Testis (tissue), 3 donors: ENCODE measurements around the gene PLA2G2D. TPM values are rescaled to one million over a fixed set of nuclear protein-coding genes. Genes with fewer than 3 reads are reported as not detected.

ENCODE experiments used
- DNase-seq: peaks from one replicate; pipeline ENCODE4 v3.0.0-alpha.2; 2019
- H3K27ac ChIP-seq, 2 donors: fragments of 200-600 bp; sonication (generic); one replicate each; pipeline ENCODE4 v1.5.1; 2019
- H3K27me3 ChIP-seq: fragments of 200-600 bp; sonication (generic); one replicate; pipeline ENCODE4 v1.5.1; 2019
- H3K36me3 ChIP-seq: fragments of 200-600 bp; sonication (generic); one replicate; pipeline ENCODE4 v1.5.1; 2017; ENCODE audit warnings: low read depth; ENCODE audit errors: missing control alignments
- H3K4me1 ChIP-seq: fragments of 200-600 bp; sonication (generic); one replicate; pipeline ENCODE4 v1.5.1; 2019
- H3K4me3 ChIP-seq, 2 donors: fragments of 200-600 bp; sonication (generic); one replicate each; pipeline ENCODE4 v1.5.1; 2017 to 2019
- H3K9me3 ChIP-seq: fragments of 200-600 bp; sonication (generic); one replicate; pipeline ENCODE4 v1.5.1; 2017
- CTCF ChIP-seq, 3 experiments: fragments of 450-650 bp in 2 of 3; fragments of 200-600 bp in 1 of 3; sonication (generic) in 1 of 3; IDR thresholded peaks; one replicate each; pipeline ENCODE4 v1.5.1; 2016 to 2019; ENCODE audit warnings: antibody characterized with exemption in 3 of 3, mild to moderate bottlenecking in 2 of 3, moderate library complexity in 1 of 3
- POLR2A ChIP-seq: fragments of 450-650 bp; IDR thresholded peaks from one replicate; pipeline ENCODE4 v1.6.1; 2017; ENCODE audit warnings: antibody characterized with exemption, mild to moderate bottlenecking, moderate library complexity
- WGBS, 2 donors: methylation state at CpG; one replicate each; pipeline ENCODE4 v1.1.5; 2018; 5-methylcytosine and 5-hydroxymethylcytosine counted together
- intact Hi-C: fragments of 100-400 bp; cut with DNase I; formaldehyde crosslinking; loops from one replicate; pipeline ENCODE4 v1.15.1; 2023; ENCODE audit warnings: low total_unique reads
- polyA plus RNA-seq: library from polyadenylated mRNA; stranded (reverse); fragments of 350-450 nt; fragmentation: Illumina TruSeq; extraction: RNeasy Lipid Tissue Mini Kit (QIAGEN cat#74804); gene quantifications from one replicate; pipeline ENCODE4 v1.2.3, GENCODE V29; 2014; ENCODE audit warnings: low read depth, low replicate concordance; ENCODE audit not compliant: insufficient read depth
- total RNA-seq, 2 donors: library from RNA; depleted of rRNA; stranded (reverse); fragments of >200 nt; gene quantifications; one replicate each; pipeline ENCODE4 v1.2.3, GENCODE V29; 2016

PLA2G2D gene
- total and polyA plus RNA-seq, 3 donors from 2014 or later, result 0.16 to 3.7 TPM; not detected in 1

- no peaks in the 10 kb centered on the region for H3K27me3 ChIP-seq
- 86 to 90% methylated on average over 7 to 10 of the region's 10 CpGs for WGBS, 2 donors
- no peaks in the 10 kb centered on the region for H3K36me3 ChIP-seq
- no peak overlapping the region for H3K4me3 ChIP-seq
- intact Hi-C loops, result no loop called here
- H3K4me1 ChIP-seq, result no peaks in the 10 kb centered on the region
- H3K27ac ChIP-seq, result no peak overlapping the region
- TF ChIP-seq CTCF (IDR thresholded peaks at IDR 0.05) (no peak), POLR2A (no peak)
- no peaks in the 10 kb centered on the region for H3K9me3 ChIP-seq
- no peak for DNase-seq
These were observed 36.0 kb downstream of the PLA2G2D start for GRCh38 chr1:20083178-20083944.

DNA sequence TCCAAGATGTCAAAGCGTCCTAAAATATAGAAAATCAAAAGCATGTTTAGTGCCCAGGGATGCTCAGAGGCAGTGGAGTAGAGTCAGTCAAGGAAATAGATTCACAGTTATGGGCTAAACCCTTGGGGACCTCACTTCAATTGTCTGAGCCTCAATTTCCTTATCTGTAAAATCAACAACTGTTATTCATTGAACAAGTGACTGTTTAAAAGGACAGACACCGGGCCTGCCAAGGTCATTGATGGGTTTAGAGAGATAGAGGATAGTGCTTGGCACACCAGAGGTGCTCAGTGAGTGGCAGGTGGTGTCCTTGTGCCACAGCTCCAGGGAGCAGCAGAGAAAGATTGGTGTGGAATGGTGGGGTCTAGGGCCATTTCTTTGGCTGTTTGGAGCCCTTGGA lies 36.6 kb downstream of the PLA2G2D start:
- H3K36me3 ChIP-seq, result no peaks in the 10 kb centered on the region
- TF ChIP-seq POLR2A (no peak), CTCF (IDR thresholded peaks at IDR 0.05) (no peak)
- no peak overlapping the region for H3K4me3 ChIP-seq
- no peak overlapping the region for H3K27ac ChIP-seq
- no peaks in the 10 kb centered on the region for H3K4me1 ChIP-seq
- intact Hi-C loops, result no loop called here
- H3K9me3 ChIP-seq, result no peaks in the 10 kb centered on the region
- no peaks in the 10 kb centered on the region for H3K27me3 ChIP-seq
- no peak for DNase-seq
- 73 to 74% methylated on average over 2 of the region's 2 CpGs for WGBS, 2 donors

GRCh38 chr1:20081353-20081810 lies 38.0 kb downstream of the PLA2G2D start:
- no peak for DNase-seq
- Histone ChIP-seq H3K27ac (no peak overlapping the region), H3K27me3 (no peaks in the 10 kb centered on the region), H3K4me1 (no peaks in the 10 kb centered on the region), H3K9me3 (no peaks in the 10 kb centered on the region), H3K36me3 (no peaks in the 10 kb centered on the region), H3K4me3 (no peak overlapping the region)
- TF ChIP-seq POLR2A, result no peak
- intact Hi-C loops, result no loop called here
- 79 to 86% methylated on average over 8 of the region's 8 CpGs for WGBS, 2 donors

DNA sequence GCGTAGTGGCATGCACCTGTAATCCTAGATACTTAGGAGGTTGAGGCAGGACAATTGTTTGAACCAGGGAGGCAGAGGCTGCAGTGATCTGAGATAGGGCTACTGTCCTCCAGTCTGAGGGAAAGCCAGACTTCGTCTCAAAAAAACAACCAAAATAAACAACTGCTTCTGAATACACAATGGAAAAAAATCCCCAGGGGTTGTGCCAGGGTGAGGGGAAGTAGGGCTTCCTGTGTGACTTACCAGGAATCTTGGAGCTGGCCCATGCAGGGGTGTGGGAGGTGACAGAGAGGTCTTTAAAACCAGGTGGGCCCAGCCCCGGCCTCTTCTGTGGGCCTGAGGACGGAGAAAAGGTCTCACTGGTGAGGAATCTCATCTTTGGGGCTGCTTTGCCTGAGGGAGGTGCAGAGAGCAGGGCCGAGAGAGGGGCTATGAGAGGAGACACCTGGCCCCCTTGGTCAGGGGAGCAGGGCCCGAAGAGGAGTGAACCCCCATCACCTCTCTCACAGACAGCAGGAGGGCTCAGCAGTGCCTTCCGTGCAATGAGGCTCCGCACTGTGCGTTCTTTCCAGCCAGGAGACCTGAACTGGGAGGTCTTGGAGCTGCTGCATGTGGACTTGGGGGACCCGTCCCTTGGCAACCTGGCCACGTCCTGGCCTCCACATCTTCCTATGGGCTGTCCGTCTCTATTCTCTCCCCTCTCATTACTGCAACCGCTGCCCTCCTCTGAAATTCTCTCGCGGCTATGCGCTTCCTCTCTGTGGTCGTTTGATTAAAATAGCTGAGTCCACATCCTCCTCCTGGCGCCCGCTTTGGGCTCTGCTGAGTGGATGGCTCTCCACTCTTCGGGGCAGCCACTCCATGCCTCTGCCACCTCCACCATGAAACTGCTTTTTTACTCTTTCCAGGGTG lies 38.6 kb downstream of the PLA2G2D start:
- Histone ChIP-seq H3K4me1 (no peaks in the 10 kb centered on the region), H3K36me3 (no peaks in the 10 kb centered on the region), H3K9me3 (no peaks in the 10 kb centered on the region), H3K27me3 (no peaks in the 10 kb centered on the region), H3K27ac (no peak overlapping the region), H3K4me3 (no peak overlapping the region)
- DNase-seq, result no peak
- 82 to 90% methylated on average over 15 to 20 of the region's 20 CpGs for WGBS, 2 donors
- TF ChIP-seq POLR2A (no peak), CTCF (IDR thresholded peaks at IDR 0.05) (no peak)
- intact Hi-C loops, result no loop called here

- no peak for TF ChIP-seq POLR2A
- Histone ChIP-seq H3K27me3 (no peaks in the 10 kb centered on the region), H3K27ac (no peak overlapping the region), H3K9me3 (no peaks in the 10 kb centered on the region), H3K36me3 (no peaks in the 10 kb centered on the region), H3K4me3 (no peak overlapping the region), H3K4me1 (no peaks in the 10 kb centered on the region)
- intact Hi-C loops, result no loop called here
- DNase-seq, result no peak
- WGBS, 2 donors, result 65 to 85% methylated on average over 8 of the region's 8 CpGs
These were observed 39.6 kb downstream of the PLA2G2D start for GRCh38 chr1:20079661-20080305.
